Colonic mucosa (tissue), 4 donors: ENCODE data around the gene DIP2C. TPM values are rescaled to one million over a fixed set of nuclear protein-coding genes. Genes with fewer than 3 reads are reported as not detected.
A peak's percentile ranks its signal among the peaks of the same experiment; 100 is the strongest.
"Not testable (repeated sequence)": the region's sequence is repeated elsewhere in the genome, so short reads cannot be mapped to it uniquely, and the experiment has no call there.

Experiments
- DNase-seq: peaks from one replicate; pipeline ENCODE4 v3.0.0-alpha.2; 2020
- H3K27ac ChIP-seq: fragments of 200-600 bp; one replicate; pipeline ENCODE4 v1.8.0; 2021
- H3K27me3 ChIP-seq: fragments of 200-600 bp; one replicate; pipeline ENCODE4 v1.8.0; 2021
- H3K36me3 ChIP-seq: fragments of 200-600 bp; one replicate; pipeline ENCODE4 v1.8.0; 2021
- H3K4me1 ChIP-seq: fragments of 200-600 bp; one replicate; pipeline ENCODE4 v1.8.0; 2021; ENCODE audit warnings: mild to moderate bottlenecking
- H3K4me3 ChIP-seq: fragments of 200-600 bp; one replicate; pipeline ENCODE4 v1.8.0; 2021
- H3K9ac ChIP-seq, 2 donors: one replicate each; pipeline ENCODE4 v1.7.0; 2013; ENCODE audit warnings: control low read depth in 2 of 2, low read depth in 2 of 2, low read length in 2 of 2
- H3K9me3 ChIP-seq: fragments of 200-600 bp; one replicate; pipeline ENCODE4 v1.8.0; 2021
- intact Hi-C: fragments of 100-400 bp; cut with DNase I; formaldehyde crosslinking; loops from one replicate; pipeline ENCODE4 v1.14.1; 2022
- total RNA-seq, 2 donors: library from RNA; stranded (reverse); fragmentation: NEBNext Ultra II Directional in 1 of 2; extraction: Animal tissue kit (Norgen Biotek cat#: 25700) in 1 of 2; gene quantifications; one replicate each; pipeline ENCODE4 v1.2.1, GENCODE V29; 2021
- TF ChIP-seq, protein P1 (sequence below): fragments of 200-600 bp; IDR thresholded peaks from one replicate; pipeline ENCODE4 v1.8.0; 2022; ENCODE audit warnings: antibody characterized with exemption, mild to moderate bottlenecking
- donor health status: healthy.
- donor health status: DM: no; HTN: no; CAD: no.
- donor health status: DM: no; HTN: no; CAD: no.

The DIP2C gene
- total RNA-seq, 2 donors from 2014 or later, result 7.6 to 11.2 TPM

DNA sequence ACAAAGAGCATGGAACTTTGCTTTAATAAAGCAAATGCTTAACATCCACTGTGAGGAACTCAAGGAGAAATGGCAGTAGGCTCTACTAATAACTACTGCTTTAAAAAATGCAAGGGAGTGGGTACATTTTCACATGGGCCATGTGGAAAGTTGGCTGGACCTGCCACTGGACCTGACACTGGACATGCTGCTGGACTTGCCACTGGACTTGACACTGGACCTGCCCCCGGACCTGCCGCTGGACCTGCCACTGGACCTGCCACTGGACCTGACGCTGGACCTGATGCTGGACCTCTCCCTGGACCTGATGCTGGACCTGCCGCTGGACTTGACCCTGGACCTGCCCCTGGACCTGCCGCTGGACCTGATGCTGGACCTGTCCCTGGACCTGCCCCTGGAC, 32.6 kb downstream of the DIP2C start:
- Histone ChIP-seq H3K27ac (no peak overlapping the region), H3K9ac (no peak overlapping the region), H3K27me3 (no peaks in the 10 kb centered on the region), H3K4me3 (no peak overlapping the region), H3K36me3 (no peaks in the 10 kb centered on the region), H3K9me3 (no peaks in the 10 kb centered on the region), H3K4me1 (peaks cover 5% of the 10 kb centered on the region)
- intact Hi-C loops, result no loop called here
- TF ChIP-seq, protein P1, sequence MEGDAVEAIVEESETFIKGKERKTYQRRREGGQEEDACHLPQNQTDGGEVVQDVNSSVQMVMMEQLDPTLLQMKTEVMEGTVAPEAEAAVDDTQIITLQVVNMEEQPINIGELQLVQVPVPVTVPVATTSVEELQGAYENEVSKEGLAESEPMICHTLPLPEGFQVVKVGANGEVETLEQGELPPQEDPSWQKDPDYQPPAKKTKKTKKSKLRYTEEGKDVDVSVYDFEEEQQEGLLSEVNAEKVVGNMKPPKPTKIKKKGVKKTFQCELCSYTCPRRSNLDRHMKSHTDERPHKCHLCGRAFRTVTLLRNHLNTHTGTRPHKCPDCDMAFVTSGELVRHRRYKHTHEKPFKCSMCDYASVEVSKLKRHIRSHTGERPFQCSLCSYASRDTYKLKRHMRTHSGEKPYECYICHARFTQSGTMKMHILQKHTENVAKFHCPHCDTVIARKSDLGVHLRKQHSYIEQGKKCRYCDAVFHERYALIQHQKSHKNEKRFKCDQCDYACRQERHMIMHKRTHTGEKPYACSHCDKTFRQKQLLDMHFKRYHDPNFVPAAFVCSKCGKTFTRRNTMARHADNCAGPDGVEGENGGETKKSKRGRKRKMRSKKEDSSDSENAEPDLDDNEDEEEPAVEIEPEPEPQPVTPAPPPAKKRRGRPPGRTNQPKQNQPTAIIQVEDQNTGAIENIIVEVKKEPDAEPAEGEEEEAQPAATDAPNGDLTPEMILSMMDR, result no peak
- no peak for DNase-seq

DNA sequence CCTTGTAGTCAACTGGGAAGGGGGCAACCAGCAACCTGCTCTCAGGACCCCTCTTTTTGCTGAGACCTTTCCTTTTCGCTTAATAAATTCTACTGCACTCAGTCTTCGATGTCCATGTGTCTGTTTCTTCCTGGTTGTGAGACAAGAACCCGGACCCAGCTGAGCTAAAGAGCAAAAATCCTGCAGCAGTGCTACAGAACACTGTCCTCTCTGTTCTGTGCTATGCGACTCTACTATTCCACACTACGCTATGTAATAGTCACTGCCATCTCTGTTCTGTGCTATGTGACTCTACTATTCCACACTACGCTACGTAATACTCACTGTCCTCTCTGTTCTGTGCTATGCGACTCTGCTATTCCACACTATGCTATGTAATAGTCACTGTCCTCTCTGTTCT, 34.3 kb downstream of the DIP2C start:
- H3K27ac ChIP-seq, result no peak overlapping the region
- TF ChIP-seq, protein P1, result no peak

DNA sequence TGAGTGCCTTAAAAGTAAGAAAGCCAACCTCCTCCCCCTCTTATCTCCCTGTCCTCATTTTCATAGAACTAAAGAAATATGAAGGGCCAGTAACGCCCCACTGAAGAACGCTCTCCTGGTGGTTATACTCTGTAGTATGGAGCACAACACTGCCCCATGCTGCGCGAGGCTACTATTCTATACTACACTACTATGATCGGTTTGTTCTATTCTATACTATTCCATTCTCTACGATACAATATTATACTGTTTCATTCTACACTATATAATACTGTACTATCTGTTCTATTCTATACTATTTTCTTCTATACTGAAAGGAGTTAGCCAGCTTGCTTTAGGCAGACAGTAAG, 34.8 kb downstream of the DIP2C start:
- DNase-seq, result no peak
- intact Hi-C loops, result no loop called here
- Histone ChIP-seq H3K4me1 (no peaks in the 10 kb centered on the region), H3K9me3 (no peaks in the 10 kb centered on the region), H3K27ac (peak overlapping the region; percentile 36), H3K9ac (no peak overlapping the region), H3K4me3 (no peak overlapping the region), H3K27me3 (no peaks in the 10 kb centered on the region), H3K36me3 (no peaks in the 10 kb centered on the region)
- TF ChIP-seq, protein P1, result no peak

More for the DNA sequence above, 34.3 kb downstream of the DIP2C start:
- DNase-seq, result no peak
- Histone ChIP-seq H3K4me1 (no peaks in the 10 kb centered on the region), H3K27me3 (no peaks in the 10 kb centered on the region), H3K9me3 (no peaks in the 10 kb centered on the region), H3K36me3 (no peaks in the 10 kb centered on the region), H3K9ac (peak overlapping the region in 1 of 2 donors; percentile 3), H3K4me3 (no peak overlapping the region)
- intact Hi-C loops, result no loop called here

DNA sequence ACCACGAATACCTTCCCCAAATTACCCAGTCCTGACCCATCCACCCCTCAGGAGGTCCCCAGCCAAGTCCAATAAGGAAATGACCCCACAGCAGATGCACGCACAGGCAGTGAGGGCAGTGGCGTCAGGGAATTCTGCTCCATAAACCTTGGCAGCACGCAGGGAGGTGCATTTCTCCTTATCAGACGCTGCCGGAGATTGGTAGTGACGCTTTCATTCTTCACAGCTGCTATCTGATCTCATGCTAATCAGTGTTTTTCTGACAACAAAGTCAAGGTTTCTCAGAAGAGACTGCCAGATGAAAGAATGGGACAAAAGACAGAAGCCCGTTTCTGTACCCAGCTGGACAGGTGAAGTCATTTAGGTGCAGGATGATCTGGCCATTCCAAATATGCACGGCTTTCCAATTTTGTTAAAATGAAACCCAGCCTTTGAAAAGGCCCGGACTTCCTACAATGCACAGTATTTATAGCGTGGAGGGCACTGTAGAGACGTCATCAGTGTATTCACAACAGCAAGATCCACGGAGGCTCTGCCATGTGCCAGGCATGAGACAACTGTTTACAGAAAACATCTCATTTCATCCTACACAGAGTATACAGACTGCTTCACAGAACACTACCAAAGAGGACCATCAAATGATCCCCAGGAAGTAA, 35.3 kb downstream of the DIP2C start:
- peak; percentile 69 for DNase-seq
- H3K4me1 ChIP-seq, result no peaks in the 10 kb centered on the region
- peak overlapping the region; percentile 36 for H3K27ac ChIP-seq
- H3K9me3 ChIP-seq, result no peaks in the 10 kb centered on the region
- H3K36me3 ChIP-seq, result no peaks in the 10 kb centered on the region
- no peak overlapping the region for H3K9ac ChIP-seq
- H3K4me3 ChIP-seq, result peak overlapping the region; percentile 13
- TF ChIP-seq, protein P1, result no peak
- intact Hi-C loops, result no loop called here
- no peaks in the 10 kb centered on the region for H3K27me3 ChIP-seq

DNA sequence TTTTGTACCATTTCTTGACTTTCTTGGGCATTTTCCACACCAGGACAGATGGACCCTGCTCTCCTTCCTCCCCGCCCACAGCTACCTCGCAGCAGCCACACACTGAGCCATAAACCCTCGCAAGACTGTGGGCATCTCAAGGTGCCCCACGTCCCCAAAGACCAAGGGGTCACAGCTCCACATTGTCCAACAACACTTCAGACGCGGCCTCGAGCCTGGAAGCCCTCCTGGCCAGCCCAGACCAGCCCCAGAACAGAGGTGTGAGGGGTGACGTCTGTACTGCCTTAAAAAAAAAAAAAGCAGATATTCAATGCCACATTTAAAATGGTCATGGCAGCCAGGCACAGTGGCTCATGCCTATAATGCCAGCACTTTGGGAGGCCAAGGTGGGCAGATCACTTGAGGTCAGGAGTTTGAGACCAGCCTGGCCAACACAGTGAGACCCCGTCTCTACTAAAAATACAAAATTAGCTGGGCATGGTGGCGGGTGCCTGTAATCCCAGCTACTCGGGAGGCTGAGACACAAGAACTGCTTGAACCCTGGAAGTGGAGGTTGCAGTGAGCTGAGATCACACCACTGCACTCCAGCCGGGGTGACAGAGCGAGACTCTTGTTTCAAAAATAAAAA, 36.5 kb downstream of the DIP2C start:
- H3K4me3 ChIP-seq, intact Hi-C loops, H3K27me3 ChIP-seq, H3K9me3 ChIP-seq, H3K27ac ChIP-seq, H3K4me1 ChIP-seq, DNase-seq, H3K9ac ChIP-seq, H3K36me3 ChIP-seq: not testable (repeated sequence)

DNA sequence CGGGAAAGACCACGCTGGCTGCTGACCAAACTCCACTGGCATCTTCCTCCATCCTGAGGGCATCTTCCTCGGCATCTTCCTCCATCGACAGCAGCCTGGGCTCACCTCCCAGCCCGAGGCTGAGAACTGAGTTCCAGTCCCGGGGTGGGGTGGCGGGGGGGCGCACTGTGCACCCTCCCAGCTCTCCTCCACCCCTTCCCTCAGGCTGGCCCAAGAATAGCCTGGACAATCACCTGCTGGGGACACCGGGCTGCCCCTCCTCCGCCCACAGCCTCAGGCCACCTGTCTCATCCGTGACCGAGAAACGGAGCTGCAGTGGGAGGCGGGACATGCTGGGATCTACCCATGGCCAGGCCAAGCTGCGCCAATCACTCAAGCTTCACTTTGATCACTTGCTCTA, 37.2 kb downstream of the DIP2C start:
- Histone ChIP-seq H3K27me3 (no peaks in the 10 kb centered on the region), H3K9ac (no peak overlapping the region), H3K4me3 (no peak overlapping the region), H3K4me1 (no peaks in the 10 kb centered on the region), H3K9me3 (no peaks in the 10 kb centered on the region), H3K27ac (no peak overlapping the region), H3K36me3 (no peaks in the 10 kb centered on the region)
- DNase-seq, result no peak
- TF ChIP-seq, protein P1, result no peak
- intact Hi-C loops, result no loop called here
